OCI-LY3 (cell line): ENCODE results near the gene BANP.

Experiments used
- H2AFZ ChIP-seq: fragments of 200-600, 300-600 bp; shearing (Covaris generic); 2 replicates; pipeline ENCODE4 v1.6.0; 2014; ENCODE audit warnings: antibody characterized with exemption, low read depth, low read length
- H3K27ac ChIP-seq: fragments of 200-600, 300-600 bp; sonication (generic); 2 replicates; pipeline ENCODE4 v1.5.1; 2014; ENCODE audit warnings: mild to moderate bottlenecking, low read length, moderate library complexity, mixed read lengths
- H3K27me3 ChIP-seq: fragments of 200-600, 300-600 bp; sonication (generic); 2 replicates; pipeline ENCODE4 v1.6.1; 2014; ENCODE audit warnings: low read depth, low read length, mixed read lengths
- H3K36me3 ChIP-seq: fragments of 200-600, 300-600 bp; sonication (generic); replicated peaks from 2 replicates; pipeline ENCODE3; 2014; ENCODE audit warnings: low read depth, low read length, mixed read lengths
- H3K4me1 ChIP-seq: fragments of 300-600, 200-600 bp; sonication (generic); 2 replicates; pipeline ENCODE4 v1.6.1; 2014; ENCODE audit warnings: low read length, mixed read lengths
- H3K4me2 ChIP-seq: fragments of 200-600, 300-600 bp; sonication (generic); 2 replicates; pipeline ENCODE4 v1.6.1; 2014; ENCODE audit warnings: low read length, mixed read lengths
- H3K4me3 ChIP-seq: fragments of 300-600, 200-600 bp; sonication (generic); 2 replicates; pipeline ENCODE4 v1.5.1; 2014; ENCODE audit warnings: antibody characterized with exemption, mild to moderate bottlenecking, low read length, moderate library complexity
- H3K79me2 ChIP-seq: fragments of 300-600, 200-600 bp; shearing (Covaris generic); 2 replicates; pipeline ENCODE4 v1.6.1; 2014; ENCODE audit warnings: mild to moderate bottlenecking, low read length, mixed read lengths
- H3K9ac ChIP-seq: fragments of 300-600, 200-600 bp; shearing (Covaris generic); 2 replicates; pipeline ENCODE4 v1.6.0; 2014; ENCODE audit warnings: mild to moderate bottlenecking, low read length, moderate library complexity
- H3K9me3 ChIP-seq: fragments of 200-600, 300-600 bp; shearing (Covaris generic); 2 replicates; pipeline ENCODE4 v1.6.1; 2014; ENCODE audit warnings: low read length, mixed read lengths; ENCODE audit not compliant: insufficient read depth
- H4K20me1 ChIP-seq: fragments of 200-600, 300-600 bp; sonication (generic); 2 replicates; pipeline ENCODE4 v1.6.1; 2016; ENCODE audit warnings: low read length, mixed read lengths; ENCODE audit not compliant: insufficient read depth
- EZH2phosphoT487 ChIP-seq: fragments of 200-600 bp; shearing (Covaris generic); IDR thresholded peaks from 2 replicates; pipeline ENCODE4 v1.6.1; 2018; ENCODE audit warnings: antibody characterized with exemption, mixed run types, low read depth
- TF ChIP-seq, protein P1 (sequence below): fragments of 200-600, 300-600 bp; sonication (generic); IDR thresholded peaks from 2 replicates; pipeline ENCODE4 v1.5.1; 2014; ENCODE audit warnings: antibody characterized with exemption, low read length, low read depth

Gene BANP

DNA sequence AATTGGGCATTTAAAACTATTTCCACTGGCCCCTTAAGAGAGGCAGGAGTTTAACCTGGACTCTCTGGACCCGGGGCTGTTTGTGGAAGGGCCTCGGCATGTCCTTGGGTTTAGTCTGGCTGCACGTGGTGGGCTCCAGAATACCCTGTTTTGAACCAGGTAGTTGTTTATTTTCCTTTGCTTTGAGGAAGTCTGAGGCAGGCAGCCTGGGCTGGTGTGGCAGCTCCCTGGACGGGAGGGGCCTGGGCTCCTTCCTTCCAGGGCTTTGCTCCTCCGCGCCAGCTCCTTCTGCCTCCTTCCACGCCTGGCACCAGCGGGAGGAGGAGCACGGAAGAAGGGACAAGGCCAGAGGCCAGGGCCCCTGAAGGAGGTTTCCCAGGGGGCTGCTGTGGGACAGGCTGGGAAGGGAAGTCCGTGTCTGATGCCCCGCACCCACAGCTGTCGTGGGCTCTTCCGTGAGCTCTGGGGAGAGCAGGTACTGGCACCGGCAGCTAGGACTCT is 15.5 kb downstream of the BANP start:
- Histone ChIP-seq H3K9ac (no peak overlapping the region), H3K4me1 (no peaks in the 10 kb centered on the region), H3K27me3 (no peaks in the 10 kb centered on the region), H2AFZ (no peak overlapping the region), H3K9me3 (no peaks in the 10 kb centered on the region), H3K4me3 (no peak overlapping the region), H3K4me2 (no peak overlapping the region), H3K36me3 (peaks cover 9% of the 10 kb centered on the region), H4K20me1 (peaks cover 6% of the 10 kb centered on the region; the same call in 1 of the 2 replicates), H3K79me2 (peaks cover 82% of the 10 kb centered on the region), H3K27ac (no peak overlapping the region)
- TF ChIP-seq EZH2phosphoT487 = no peak
- TF ChIP-seq, protein P1, sequence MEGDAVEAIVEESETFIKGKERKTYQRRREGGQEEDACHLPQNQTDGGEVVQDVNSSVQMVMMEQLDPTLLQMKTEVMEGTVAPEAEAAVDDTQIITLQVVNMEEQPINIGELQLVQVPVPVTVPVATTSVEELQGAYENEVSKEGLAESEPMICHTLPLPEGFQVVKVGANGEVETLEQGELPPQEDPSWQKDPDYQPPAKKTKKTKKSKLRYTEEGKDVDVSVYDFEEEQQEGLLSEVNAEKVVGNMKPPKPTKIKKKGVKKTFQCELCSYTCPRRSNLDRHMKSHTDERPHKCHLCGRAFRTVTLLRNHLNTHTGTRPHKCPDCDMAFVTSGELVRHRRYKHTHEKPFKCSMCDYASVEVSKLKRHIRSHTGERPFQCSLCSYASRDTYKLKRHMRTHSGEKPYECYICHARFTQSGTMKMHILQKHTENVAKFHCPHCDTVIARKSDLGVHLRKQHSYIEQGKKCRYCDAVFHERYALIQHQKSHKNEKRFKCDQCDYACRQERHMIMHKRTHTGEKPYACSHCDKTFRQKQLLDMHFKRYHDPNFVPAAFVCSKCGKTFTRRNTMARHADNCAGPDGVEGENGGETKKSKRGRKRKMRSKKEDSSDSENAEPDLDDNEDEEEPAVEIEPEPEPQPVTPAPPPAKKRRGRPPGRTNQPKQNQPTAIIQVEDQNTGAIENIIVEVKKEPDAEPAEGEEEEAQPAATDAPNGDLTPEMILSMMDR = no peak

DNA sequence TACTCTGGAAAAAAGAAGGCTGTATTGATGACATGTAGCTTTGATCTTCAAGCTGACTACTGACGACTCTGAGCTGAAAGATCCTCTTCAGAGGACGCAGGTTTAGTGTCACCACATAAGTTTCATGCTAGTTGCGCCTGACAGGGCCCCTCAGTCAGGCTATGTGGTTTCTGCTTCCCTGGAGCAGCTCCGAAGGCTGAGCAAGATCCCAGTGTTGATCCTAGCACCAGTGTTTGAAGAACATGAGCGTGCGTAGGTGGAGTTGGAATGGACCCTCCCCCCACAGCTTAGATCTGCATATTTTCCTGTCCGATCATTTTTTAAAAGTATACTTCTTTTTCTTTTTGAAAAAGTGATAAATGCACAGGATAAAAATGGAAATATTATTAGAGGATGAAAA is 17.3 kb downstream of the BANP start:
- H3K4me1 ChIP-seq = no peaks in the 10 kb centered on the region
- H4K20me1 ChIP-seq = peaks cover 6% of the 10 kb centered on the region; the same call in 1 of the 2 replicates
- no peaks in the 10 kb centered on the region for H3K27me3 ChIP-seq
- no peak overlapping the region for H3K27ac ChIP-seq
- TF ChIP-seq, protein P1 = no peak
- TF ChIP-seq EZH2phosphoT487 = no peak
- peaks cover 11% of the 10 kb centered on the region for H3K36me3 ChIP-seq
- no peak overlapping the region for H2AFZ ChIP-seq
- H3K4me2 ChIP-seq = no peak overlapping the region
- H3K9ac ChIP-seq = no peak overlapping the region
- H3K79me2 ChIP-seq = peaks cover 86% of the 10 kb centered on the region
- H3K9me3 ChIP-seq = no peaks in the 10 kb centered on the region
- no peak overlapping the region for H3K4me3 ChIP-seq

DNA sequence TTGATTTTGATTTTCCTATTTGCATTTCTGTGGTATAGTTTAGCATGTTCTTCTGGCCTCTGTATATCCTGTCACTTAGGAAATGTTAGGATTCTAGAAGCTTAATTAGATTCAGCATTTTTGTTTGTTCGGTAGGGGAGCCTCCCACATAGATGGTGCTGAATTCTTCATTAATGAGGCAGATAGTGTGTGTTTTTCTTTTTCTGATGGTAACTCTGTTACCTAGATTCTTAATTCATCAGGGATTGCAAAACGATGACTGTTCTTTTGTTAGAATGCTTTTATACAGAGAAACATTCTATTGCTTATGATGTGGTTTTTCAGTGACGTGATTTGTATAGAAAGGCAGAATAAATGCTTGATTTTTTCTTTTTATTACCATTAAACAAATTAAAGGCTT is 19.0 kb downstream of the BANP start:
- Histone ChIP-seq H3K4me1 (no peaks in the 10 kb centered on the region), H3K79me2 (peaks cover 76% of the 10 kb centered on the region), H4K20me1 (peaks cover 6% of the 10 kb centered on the region; the same call in 1 of the 2 replicates), H3K9ac (no peak overlapping the region), H3K36me3 (peaks cover 11% of the 10 kb centered on the region), H3K9me3 (no peaks in the 10 kb centered on the region), H3K4me3 (no peak overlapping the region), H2AFZ (no peak overlapping the region), H3K4me2 (no peak overlapping the region), H3K27me3 (no peaks in the 10 kb centered on the region), H3K27ac (no peak overlapping the region)
- TF ChIP-seq, protein P1 = no peak
- TF ChIP-seq EZH2phosphoT487 = no peak

DNA sequence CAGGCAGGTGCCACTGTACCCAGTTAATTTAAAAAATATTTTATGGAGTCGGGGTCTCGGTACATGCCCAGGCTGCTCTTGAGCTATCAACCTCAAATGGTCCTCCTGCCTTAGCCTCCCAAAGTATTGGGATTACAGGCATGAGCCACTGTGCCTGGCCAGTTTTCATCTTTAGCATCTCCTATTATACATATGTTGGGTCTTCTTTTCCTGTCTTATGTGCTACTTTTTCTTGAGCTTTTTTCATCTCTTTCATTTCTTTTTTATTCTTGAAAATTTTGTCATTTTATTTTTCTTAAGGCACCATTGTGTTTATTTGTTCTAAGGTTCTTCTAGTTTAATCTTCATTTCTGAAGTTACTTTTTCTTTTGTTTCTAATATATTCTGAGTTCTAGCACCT is 20.7 kb downstream of the BANP start:
- Histone ChIP-seq H3K9me3 (no peaks in the 10 kb centered on the region), H3K4me2 (no peak overlapping the region), H2AFZ (no peak overlapping the region), H3K27ac (no peak overlapping the region), H3K36me3 (peaks cover 11% of the 10 kb centered on the region), H4K20me1 (no peaks in the 10 kb centered on the region), H3K79me2 (peaks cover 62% of the 10 kb centered on the region), H3K4me3 (no peak overlapping the region), H3K4me1 (no peaks in the 10 kb centered on the region), H3K9ac (no peak overlapping the region), H3K27me3 (no peaks in the 10 kb centered on the region)
- TF ChIP-seq, protein P1 = no peak
- no peak for TF ChIP-seq EZH2phosphoT487
